ENCODE results near the gene TRIM29. TPM values are rescaled to one million over a fixed set of nuclear protein-coding genes. Genes with fewer than 3 reads are reported as not detected.

TRIM29 gene
- total and polyA plus RNA-seq, 2 experiments from 2014 or later: 0.28 TPM; not detected in 1

DNA sequence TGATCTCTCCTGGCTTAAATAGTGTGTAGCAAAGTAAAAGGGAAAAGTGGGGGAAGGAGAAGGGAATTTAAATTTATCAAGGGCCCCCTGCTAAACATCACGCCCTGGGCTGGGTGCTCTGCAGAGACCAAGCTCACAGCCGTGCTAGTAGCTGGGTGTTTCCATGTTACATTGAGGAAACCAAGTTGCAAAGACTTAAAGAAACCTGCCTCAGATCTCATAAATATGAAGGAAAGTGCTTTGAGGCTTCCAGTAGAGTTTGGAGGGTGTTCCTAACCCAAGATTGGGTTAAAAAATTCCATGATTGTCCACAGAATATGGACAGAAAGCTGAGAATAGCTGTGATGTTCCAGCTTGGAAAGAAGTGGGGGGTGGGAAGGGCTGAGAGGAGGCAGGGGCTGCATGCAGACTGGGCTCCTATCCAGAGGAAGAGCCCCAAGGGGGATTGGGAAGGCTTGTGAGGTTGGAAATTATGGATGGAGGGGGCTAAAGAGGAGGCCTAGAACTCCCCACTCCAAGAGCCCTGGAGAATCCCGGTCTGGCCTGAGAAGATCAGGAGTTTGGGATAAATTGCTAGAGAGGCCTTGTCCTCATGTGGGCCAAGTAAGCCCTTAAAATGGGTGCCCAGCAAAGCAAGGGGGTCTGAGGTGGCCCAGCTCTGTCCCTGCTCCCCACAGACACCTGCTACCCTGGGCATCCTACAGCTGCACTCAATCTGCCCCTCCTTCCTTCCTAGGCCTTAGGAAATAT is 48.0 kb upstream of the TRIM29 start:
- Histone ChIP-seq H3K27ac (ENCODE audit: low read depth) (no peak overlapping the region), H3K27me3 (ENCODE audit: insufficient read depth) (peaks cover 8% of the 10 kb centered on the region; the same call in 1 of the 2 replicates), H3K4me3 (no peak overlapping the region), H3K79me2 (replicated peaks; ENCODE audit: insufficient read depth) (no peaks in the 10 kb centered on the region), H3K36me3 (ENCODE audit: insufficient read depth) (no peaks in the 10 kb centered on the region), H2AFZ (no peak overlapping the region), H3K9me2 (ENCODE audit: insufficient read depth) (no peaks in the 10 kb centered on the region), H3K4me1 (ENCODE audit: insufficient read depth) (no peaks in the 10 kb centered on the region; the same call in 1 of the 2 replicates), H3K4me2 (no peak overlapping the region), H4K20me1 (replicated peaks; ENCODE audit: insufficient read depth) (no peaks in the 10 kb centered on the region), H3F3A (replicated peaks; ENCODE audit: low read depth) (no peaks in the 10 kb centered on the region)
- DNase-seq (ENCODE audit: low spot score) (no peak), ATAC-seq (no peak)
- Mint-ChIP-seq H3K27ac (no peak overlapping the region), H3K36me3 (ENCODE audit: low read depth) (no peaks in the 10 kb centered on the region), H3K27me3 (ENCODE audit: insufficient read depth, low read depth, poor library complexity) (peaks cover 45% of the 10 kb centered on the region), H3K4me3 (no peak overlapping the region), H3K4me1 (peaks cover 30% of the 10 kb centered on the region), H3K9me3 (peaks cover 4% of the 10 kb centered on the region; the same call in 1 of the 3 replicates)
- TF ChIP-seq REST (IDR thresholded peaks at IDR 0.05; ENCODE audit: unreplicated experiment) (no peak), STAT1 (IDR thresholded peaks at IDR 0.05; ENCODE audit: unreplicated experiment) (no peak), NANOG (IDR thresholded peaks at IDR 0.05; ENCODE audit: borderline replicate concordance) (no peak), CREB1 (CRISPR knock-in tag; IDR thresholded peaks at IDR 0.05; ENCODE audit: low read depth) (no peak), CTCF (conservative IDR thresholded peaks at IDR 0.05; ENCODE audit: low read depth in 2 of 2) (no peak), ZNF114 (CRISPR knock-in tag; IDR thresholded peaks at IDR 0.05) (no peak), JUNB (IDR thresholded peaks at IDR 0.05; ENCODE audit: unreplicated experiment) (no peak), ETS1 (IDR thresholded peaks at IDR 0.05) (no peak), POLR2AphosphoS5 (IDR thresholded peaks at IDR 0.05; ENCODE audit: low read depth) (no peak), ZNF331 (CRISPR knock-in tag; IDR thresholded peaks at IDR 0.05; ENCODE audit: low read depth) (no peak), EZH2phosphoT487 (IDR thresholded peaks at IDR 0.05; ENCODE audit: unreplicated experiment) (no peak), ZNF462 (CRISPR knock-in tag; IDR thresholded peaks at IDR 0.05) (no peak)
